ENCODE measurements around the gene ITGA2. TPM values are rescaled to one million over a fixed set of nuclear protein-coding genes. Genes with fewer than 3 reads are reported as not detected.

Gene ITGA2
- total and polyA plus RNA-seq, 2 donors (not counting 1 experiment from before 2014, with no cell fraction given) = not detected

DNA sequence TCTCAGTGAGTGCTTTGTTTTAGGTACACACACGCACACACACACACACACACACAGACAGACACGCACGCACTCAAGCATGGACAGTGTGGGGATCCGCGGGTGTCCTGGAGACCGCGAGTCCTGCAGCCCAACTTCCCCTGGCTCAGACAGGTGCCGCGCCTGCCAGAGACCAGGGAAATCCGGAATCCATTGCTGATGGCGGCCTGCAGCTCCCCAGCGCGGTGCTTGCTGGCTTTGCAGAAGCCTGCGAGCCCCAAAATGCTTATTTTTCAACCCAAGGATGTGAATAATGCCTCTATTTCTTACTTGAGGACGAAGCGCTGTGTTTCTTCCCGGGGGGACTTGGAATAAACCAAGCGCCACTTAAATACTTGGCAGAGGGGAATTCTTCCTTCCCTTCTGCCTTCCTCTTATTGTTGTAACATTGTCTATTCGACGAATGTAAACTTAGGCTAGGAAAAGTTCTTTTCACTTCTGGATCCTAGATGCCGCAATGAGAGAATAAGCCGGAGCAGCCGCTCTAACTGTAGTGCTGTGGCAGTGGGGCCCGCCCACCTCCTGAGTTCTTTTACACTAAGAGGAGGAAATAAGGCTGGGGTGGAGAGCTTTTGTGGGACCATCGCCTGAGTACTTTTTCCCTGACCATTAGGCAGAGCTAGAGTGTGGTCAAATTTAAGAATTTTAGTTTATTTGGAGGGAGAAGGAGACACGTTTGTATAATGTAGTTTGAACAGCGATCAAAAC, 802 bp downstream of the ITGA2 start:
- ChIA-PET CTCF (interaction anchor here (0.7 kb wide), 1 partner anchor 101 kb away, joined by 6 read pairs; no protein-coding TSS in a partner anchor), POLR2A (no interaction called here)
- H3K4me1 ChIP-seq (ENCODE audit: control insufficient read depth in 2 of 2, insufficient read depth in 2 of 2, low read length in 2 of 2) = peaks cover 13 to 17% of the 10 kb centered on the region in 2 donors
- H3K27me3 ChIP-seq (replicated peaks in 1 of 4; ENCODE audit: control extremely low read depth in 1 of 4, control insufficient read depth in 3 of 4, insufficient read depth in 4 of 4, low read length in 3 of 4) = peaks cover 0 to 28% (median 19%) of the 10 kb centered on the region in 4 experiments
- TF ChIP-seq, protein P1, sequence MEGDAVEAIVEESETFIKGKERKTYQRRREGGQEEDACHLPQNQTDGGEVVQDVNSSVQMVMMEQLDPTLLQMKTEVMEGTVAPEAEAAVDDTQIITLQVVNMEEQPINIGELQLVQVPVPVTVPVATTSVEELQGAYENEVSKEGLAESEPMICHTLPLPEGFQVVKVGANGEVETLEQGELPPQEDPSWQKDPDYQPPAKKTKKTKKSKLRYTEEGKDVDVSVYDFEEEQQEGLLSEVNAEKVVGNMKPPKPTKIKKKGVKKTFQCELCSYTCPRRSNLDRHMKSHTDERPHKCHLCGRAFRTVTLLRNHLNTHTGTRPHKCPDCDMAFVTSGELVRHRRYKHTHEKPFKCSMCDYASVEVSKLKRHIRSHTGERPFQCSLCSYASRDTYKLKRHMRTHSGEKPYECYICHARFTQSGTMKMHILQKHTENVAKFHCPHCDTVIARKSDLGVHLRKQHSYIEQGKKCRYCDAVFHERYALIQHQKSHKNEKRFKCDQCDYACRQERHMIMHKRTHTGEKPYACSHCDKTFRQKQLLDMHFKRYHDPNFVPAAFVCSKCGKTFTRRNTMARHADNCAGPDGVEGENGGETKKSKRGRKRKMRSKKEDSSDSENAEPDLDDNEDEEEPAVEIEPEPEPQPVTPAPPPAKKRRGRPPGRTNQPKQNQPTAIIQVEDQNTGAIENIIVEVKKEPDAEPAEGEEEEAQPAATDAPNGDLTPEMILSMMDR (IDR thresholded peaks at IDR 0.05) = no peak
- TF ChIP-seq EZH2 (IDR thresholded peaks at IDR 0.05; ENCODE audit: borderline replicate concordance, insufficient read depth, low read depth, low read length, poor library complexity, severe bottlenecking) = no peak
- H2AFZ ChIP-seq (ENCODE audit: insufficient read depth, low read depth, low read length, poor library complexity, severe bottlenecking) = peak overlapping the region; percentile 76
- peaks cover 12% of the 10 kb centered on the region for H3K4me1 Mint-ChIP-seq
- 2% methylated on average over 19 of the region's 27 CpGs for WGBS (ENCODE audit: insufficient coverage)
- peak overlapping the region in 4 of 5 experiments; percentile 31 to 56 (median 55) for H3K4me3 ChIP-seq (ENCODE audit: control extremely low read depth in 1 of 5, extremely low read depth in 1 of 5, insufficient read depth in 1 of 5, low read depth in 2 of 5, low read length in 4 of 5)
- intact Hi-C loops (cut with micrococcal nuclease) = no loop called here
- H3K27me3 Mint-ChIP-seq = peaks cover 46% of the 10 kb centered on the region
- peak overlapping the region; percentile 74 for H3K4me2 ChIP-seq (replicated peaks; ENCODE audit: low read depth, low read length, poor library complexity, severe bottlenecking)
- no peaks in the 10 kb centered on the region for H3K9me3 Mint-ChIP-seq (ENCODE audit: insufficient read depth)
- H3K27ac ChIP-seq (ENCODE audit: low read length in 2 of 2) = no peak overlapping the region
- no peaks in the 10 kb centered on the region for H4K20me1 ChIP-seq (ENCODE audit: control insufficient read depth, insufficient read depth, low read length, poor library complexity, severe bottlenecking)
- DNase-seq = no peak
- H3K9me3 ChIP-seq (ENCODE audit: control extremely low read depth in 1 of 3, control insufficient read depth in 2 of 3, insufficient read depth in 1 of 3, low read length in 2 of 3) = no peaks in the 10 kb centered on the region
- H3K27ac Mint-ChIP-seq = no peak overlapping the region
- no peak for ATAC-seq (ENCODE audit: low read depth)
- H3K9ac ChIP-seq (ENCODE audit: low read length) = peak overlapping the region; percentile 55
- H3K36me3 ChIP-seq (replicated peaks in 1 of 2; ENCODE audit: control extremely low read depth in 1 of 2, control insufficient read depth in 1 of 2, extremely low read depth in 1 of 2, insufficient read depth in 2 of 2, low read length in 1 of 2) = no peaks in the 10 kb centered on the region
- no peaks in the 10 kb centered on the region for H3K79me2 ChIP-seq (ENCODE audit: control insufficient read depth, insufficient read depth, low read length)
- H3K4me3 Mint-ChIP-seq = peak overlapping the region; percentile 65

DNA sequence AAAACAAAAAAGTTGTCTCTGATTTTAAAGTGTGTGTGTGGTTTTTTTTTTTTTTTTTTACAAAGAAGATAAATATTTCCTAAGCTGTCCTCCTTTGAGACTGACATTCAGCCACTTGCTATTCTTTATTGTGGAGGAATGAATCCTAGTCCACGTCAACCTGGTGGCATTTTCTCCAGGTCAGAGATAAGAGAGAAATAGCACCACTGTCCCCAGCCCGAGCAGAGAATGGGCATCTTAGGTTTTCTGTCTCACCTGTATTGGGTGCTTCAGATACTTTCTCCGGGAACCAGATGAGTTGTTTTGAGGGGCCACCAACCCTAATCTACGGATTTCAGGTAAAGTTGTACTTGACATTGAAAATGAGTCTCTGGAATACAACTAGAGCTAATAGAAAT, 1.4 kb downstream of the ITGA2 start:
- no peaks in the 10 kb centered on the region for H3K9me3 ChIP-seq (ENCODE audit: control extremely low read depth in 1 of 3, control insufficient read depth in 2 of 3, insufficient read depth in 1 of 3, low read length in 2 of 3)
- no peaks in the 10 kb centered on the region for H3K79me2 ChIP-seq (ENCODE audit: control insufficient read depth, insufficient read depth, low read length)
- TF ChIP-seq EZH2 (IDR thresholded peaks at IDR 0.05; ENCODE audit: borderline replicate concordance, insufficient read depth, low read depth, low read length, poor library complexity, severe bottlenecking) = no peak
- TF ChIP-seq, protein P1 (IDR thresholded peaks at IDR 0.05) = no peak
- POLR2A ChIA-PET = no interaction called here
- Mint-ChIP-seq H3K27me3 (peaks cover 46% of the 10 kb centered on the region), H3K4me3 (no peak overlapping the region), H3K4me1 (peaks cover 12% of the 10 kb centered on the region), H3K9me3 (ENCODE audit: insufficient read depth) (no peaks in the 10 kb centered on the region), H3K27ac (no peak overlapping the region)
- peaks cover 0 to 28% (median 19%) of the 10 kb centered on the region in 4 experiments for H3K27me3 ChIP-seq (replicated peaks in 1 of 4; ENCODE audit: control extremely low read depth in 1 of 4, control insufficient read depth in 3 of 4, insufficient read depth in 4 of 4, low read length in 3 of 4)
- H3K4me1 ChIP-seq (ENCODE audit: control insufficient read depth in 2 of 2, insufficient read depth in 2 of 2, low read length in 2 of 2) = peaks cover 13 to 17% of the 10 kb centered on the region in 2 donors
- DNase-seq (no peak), ATAC-seq (ENCODE audit: low read depth) (no peak)
- CTCF ChIA-PET = interaction anchor here (0.7 kb wide), 1 partner anchor 101 kb away, joined by 6 read pairs; no protein-coding TSS in a partner anchor
- intact Hi-C loops (cut with micrococcal nuclease) = no loop called here
- no peak overlapping the region for H3K9ac ChIP-seq (ENCODE audit: low read length)
- 93% methylated on average over 2 of the region's 4 CpGs for WGBS (ENCODE audit: insufficient coverage)
- H3K4me2 ChIP-seq (replicated peaks; ENCODE audit: low read depth, low read length, poor library complexity, severe bottlenecking) = no peak overlapping the region
- H3K4me3 ChIP-seq (ENCODE audit: control extremely low read depth in 1 of 5, extremely low read depth in 1 of 5, insufficient read depth in 1 of 5, low read depth in 2 of 5, low read length in 4 of 5) = no peak overlapping the region
- no peak overlapping the region for H2AFZ ChIP-seq (ENCODE audit: insufficient read depth, low read depth, low read length, poor library complexity, severe bottlenecking)
- no peaks in the 10 kb centered on the region for H4K20me1 ChIP-seq (ENCODE audit: control insufficient read depth, insufficient read depth, low read length, poor library complexity, severe bottlenecking)
- no peaks in the 10 kb centered on the region for H3K36me3 ChIP-seq (replicated peaks in 1 of 2; ENCODE audit: control extremely low read depth in 1 of 2, control insufficient read depth in 1 of 2, extremely low read depth in 1 of 2, insufficient read depth in 2 of 2, low read length in 1 of 2)
- no peak overlapping the region for H3K27ac ChIP-seq (ENCODE audit: low read length in 2 of 2)

All from B cell (primary cell).